ENCODE measurements around the gene POU2AF1. TPM values are rescaled to one million over a fixed set of nuclear protein-coding genes. Genes with fewer than 3 reads are reported as not detected.
A peak's percentile ranks its signal among the peaks of the same experiment; 100 is the strongest.

POU2AF1 gene, protein sequence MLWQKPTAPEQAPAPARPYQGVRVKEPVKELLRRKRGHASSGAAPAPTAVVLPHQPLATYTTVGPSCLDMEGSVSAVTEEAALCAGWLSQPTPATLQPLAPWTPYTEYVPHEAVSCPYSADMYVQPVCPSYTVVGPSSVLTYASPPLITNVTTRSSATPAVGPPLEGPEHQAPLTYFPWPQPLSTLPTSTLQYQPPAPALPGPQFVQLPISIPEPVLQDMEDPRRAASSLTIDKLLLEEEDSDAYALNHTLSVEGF
- 0.25 TPM in 1 of 3 replicates, not detected in the others for total RNA-seq

DNA sequence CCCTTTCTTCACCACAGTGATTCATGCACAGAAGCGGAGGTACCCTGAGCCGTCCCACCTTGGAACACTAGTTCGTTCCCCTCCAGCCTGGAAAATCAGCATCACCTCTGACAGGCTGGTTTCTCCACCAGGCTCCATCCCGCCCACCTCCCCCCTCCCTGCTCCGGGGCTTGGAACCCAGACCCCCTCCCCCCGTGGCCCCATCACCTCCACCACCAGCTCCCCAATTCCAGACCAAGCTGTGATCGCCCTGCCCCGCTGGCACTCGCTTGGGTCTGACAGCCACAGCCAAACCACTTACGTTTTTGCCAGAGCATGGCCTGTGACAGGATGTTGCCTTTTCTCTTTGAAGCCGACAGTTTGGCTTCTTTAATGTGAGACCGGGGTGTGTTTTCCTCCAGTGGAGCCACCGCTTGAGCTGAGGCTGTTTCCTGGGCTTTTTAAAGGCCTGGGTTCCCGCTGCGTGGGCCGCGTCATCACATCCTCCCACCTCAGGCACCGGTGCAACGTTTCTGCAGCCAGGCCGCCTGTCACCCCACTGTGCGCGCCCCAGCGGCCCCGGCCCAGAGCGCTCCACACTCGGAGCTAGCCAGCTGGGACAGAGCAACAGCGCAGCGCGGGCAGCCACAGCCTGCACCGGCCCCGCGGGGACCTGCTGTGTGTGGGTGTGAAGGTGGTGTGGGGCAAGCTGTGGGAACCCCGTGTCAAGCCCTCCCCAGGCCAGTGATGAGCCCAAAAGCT is at the start of gene POU2AF1:
Gene POU2AF1, minus strand, starts transcription at position 415 of the 741 bp plus-strand sequence. Its CDS starts 98 bp downstream, at position 317.
- no peaks in the 10 kb centered on the region for H3K36me3 Mint-ChIP-seq
- H3K4me3 Mint-ChIP-seq: no peak within 1 kb of the TSS
- no peaks in the 10 kb centered on the region for H3K4me1 Mint-ChIP-seq
- H3K9me3 Mint-ChIP-seq: no peaks in the 10 kb centered on the region
- H3K27me3 Mint-ChIP-seq (ENCODE audit: low read depth): no peaks in the 10 kb centered on the region
- TF ChIP-seq, protein P1, sequence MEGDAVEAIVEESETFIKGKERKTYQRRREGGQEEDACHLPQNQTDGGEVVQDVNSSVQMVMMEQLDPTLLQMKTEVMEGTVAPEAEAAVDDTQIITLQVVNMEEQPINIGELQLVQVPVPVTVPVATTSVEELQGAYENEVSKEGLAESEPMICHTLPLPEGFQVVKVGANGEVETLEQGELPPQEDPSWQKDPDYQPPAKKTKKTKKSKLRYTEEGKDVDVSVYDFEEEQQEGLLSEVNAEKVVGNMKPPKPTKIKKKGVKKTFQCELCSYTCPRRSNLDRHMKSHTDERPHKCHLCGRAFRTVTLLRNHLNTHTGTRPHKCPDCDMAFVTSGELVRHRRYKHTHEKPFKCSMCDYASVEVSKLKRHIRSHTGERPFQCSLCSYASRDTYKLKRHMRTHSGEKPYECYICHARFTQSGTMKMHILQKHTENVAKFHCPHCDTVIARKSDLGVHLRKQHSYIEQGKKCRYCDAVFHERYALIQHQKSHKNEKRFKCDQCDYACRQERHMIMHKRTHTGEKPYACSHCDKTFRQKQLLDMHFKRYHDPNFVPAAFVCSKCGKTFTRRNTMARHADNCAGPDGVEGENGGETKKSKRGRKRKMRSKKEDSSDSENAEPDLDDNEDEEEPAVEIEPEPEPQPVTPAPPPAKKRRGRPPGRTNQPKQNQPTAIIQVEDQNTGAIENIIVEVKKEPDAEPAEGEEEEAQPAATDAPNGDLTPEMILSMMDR (IDR thresholded peaks at IDR 0.05; ENCODE audit: unreplicated experiment): no peak
- DNase-seq (ENCODE audit: low spot score in 2 of 2, unreplicated experiment in 2 of 2): no peak
- no peak within 1 kb of the TSS for H3K27ac Mint-ChIP-seq

DNA sequence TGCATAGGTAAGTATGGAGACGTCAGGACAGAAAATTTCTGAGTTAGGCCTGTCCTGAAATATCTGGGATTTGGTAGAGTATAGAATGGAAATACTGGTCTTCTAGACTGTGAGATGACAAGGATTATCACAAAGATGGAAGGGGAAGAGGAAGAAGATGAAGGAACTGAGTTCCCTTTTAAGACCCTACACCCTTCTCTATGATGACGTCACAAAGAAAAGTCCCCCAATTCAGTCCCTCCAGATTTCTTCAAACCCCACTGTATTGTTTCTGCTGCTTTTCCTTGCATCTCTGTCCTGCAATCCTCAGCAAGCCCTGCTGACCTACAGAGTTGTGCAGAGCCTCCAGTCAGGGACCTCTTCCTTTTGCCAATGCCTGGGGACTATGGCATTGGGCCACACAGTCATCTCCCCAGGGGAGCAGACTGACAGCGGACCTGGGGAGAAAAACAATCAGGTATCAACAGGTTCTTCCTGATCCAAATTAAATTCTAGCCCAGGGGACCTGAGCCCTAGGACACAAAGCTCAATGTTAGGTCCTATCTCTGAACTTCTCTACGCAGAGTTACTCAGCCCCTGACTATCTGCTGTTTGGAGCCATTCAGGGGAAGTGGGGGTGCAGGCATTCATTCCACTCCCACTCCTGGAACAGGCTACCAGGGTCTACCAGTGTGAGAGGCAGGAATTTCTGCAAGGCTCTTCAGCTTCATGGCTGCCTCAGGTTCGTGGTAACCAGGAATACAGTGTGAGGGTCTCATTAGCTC is 49.2 kb upstream of the POU2AF1 start:
- TF ChIP-seq, protein P1 (IDR thresholded peaks at IDR 0.05; ENCODE audit: unreplicated experiment): no peak
- Mint-ChIP-seq H3K27ac (no peak overlapping the region), H3K4me1 (peaks cover 39% of the 10 kb centered on the region), H3K4me3 (no peak overlapping the region), H3K36me3 (no peaks in the 10 kb centered on the region), H3K27me3 (ENCODE audit: low read depth) (peaks cover 22% of the 10 kb centered on the region), H3K9me3 (no peaks in the 10 kb centered on the region)
- DNase-seq (ENCODE audit: low spot score in 2 of 2, unreplicated experiment in 2 of 2): no peak

DNA sequence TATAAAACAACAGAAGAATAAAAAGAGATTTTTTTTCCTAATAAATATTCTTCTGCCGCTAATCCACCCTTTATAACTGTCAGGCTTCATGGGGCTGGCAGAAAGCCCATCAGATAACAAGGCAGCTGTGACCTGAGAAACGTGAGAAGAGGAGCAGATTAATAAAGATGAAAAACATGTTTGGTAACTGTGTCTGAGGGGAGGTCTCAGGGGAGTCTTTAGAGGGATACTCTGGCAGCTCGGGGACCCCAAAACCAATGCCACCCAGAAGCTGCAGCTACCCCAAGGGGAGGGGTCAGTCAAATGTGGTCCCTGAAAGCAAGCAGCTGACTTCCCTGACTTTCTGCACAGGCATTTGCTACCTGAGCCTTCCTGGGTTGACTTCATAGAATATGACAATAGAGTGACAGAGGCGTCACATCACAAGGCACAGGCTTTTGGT is 48.4 kb upstream of the POU2AF1 start:
- Mint-ChIP-seq H3K36me3 (no peaks in the 10 kb centered on the region), H3K4me3 (peak overlapping the region; percentile 2)
- TF ChIP-seq, protein P1 (IDR thresholded peaks at IDR 0.05; ENCODE audit: unreplicated experiment): no peak

DNA sequence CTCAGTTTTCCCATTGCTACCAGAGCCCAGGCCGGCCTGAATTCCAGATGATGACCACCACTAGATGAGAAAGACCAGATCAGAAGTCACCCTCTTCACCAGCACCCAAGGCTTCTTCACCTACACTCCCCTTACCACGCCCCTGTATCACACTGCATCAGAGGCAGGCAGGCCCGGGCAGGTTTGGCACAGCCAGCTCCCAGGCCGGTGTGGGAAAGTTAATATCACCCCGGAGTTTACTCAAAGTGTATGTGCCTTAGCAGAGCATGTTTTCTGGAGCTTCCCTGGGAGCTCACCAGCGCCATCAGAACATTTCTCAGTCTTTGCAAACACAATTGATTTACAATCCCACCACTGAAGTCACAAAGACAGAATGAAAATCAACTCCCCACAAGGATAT is 47.5 kb upstream of the POU2AF1 start:
- TF ChIP-seq, protein P1 (IDR thresholded peaks at IDR 0.05; ENCODE audit: unreplicated experiment): no peak
- peaks cover 39% of the 10 kb centered on the region for H3K4me1 Mint-ChIP-seq
- H3K9me3 Mint-ChIP-seq: no peaks in the 10 kb centered on the region
- H3K36me3 Mint-ChIP-seq: no peaks in the 10 kb centered on the region
- no peak overlapping the region for H3K4me3 Mint-ChIP-seq
- no peak for DNase-seq (ENCODE audit: low spot score in 2 of 2, unreplicated experiment in 2 of 2)
- peak overlapping the region; percentile 24 for H3K27ac Mint-ChIP-seq
- peaks cover 20% of the 10 kb centered on the region for H3K27me3 Mint-ChIP-seq (ENCODE audit: low read depth)

More for the DNA sequence above, 48.4 kb upstream of the POU2AF1 start:
- peaks cover 39% of the 10 kb centered on the region for H3K4me1 Mint-ChIP-seq
- no peaks in the 10 kb centered on the region for H3K9me3 Mint-ChIP-seq
- peaks cover 24% of the 10 kb centered on the region for H3K27me3 Mint-ChIP-seq (ENCODE audit: low read depth)
- H3K27ac Mint-ChIP-seq: peak overlapping the region; percentile 47
- peak in 1 of 2 experiments; percentile 73 for DNase-seq (ENCODE audit: low spot score in 2 of 2, unreplicated experiment in 2 of 2)

DNA sequence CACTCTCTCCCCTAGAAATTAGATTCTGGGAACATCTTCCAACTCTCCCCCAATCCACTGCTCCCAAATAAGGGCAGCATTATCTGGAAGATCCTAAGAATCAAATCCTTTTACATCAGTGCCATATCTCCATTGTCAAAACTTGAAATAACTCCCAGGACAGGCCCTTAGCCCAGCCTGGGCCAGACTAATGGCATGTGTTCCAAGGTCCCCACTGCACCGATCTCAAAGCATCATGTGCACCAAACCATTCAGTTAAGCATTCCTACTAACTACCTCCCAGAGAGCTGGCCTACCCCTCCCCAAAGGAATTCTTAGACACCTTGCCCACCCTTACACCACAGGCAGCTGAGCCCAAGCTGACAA is 44.2 kb upstream of the POU2AF1 start:
- no peak for DNase-seq (ENCODE audit: low spot score in 2 of 2, unreplicated experiment in 2 of 2)
- no peaks in the 10 kb centered on the region for H3K36me3 Mint-ChIP-seq
- H3K27ac Mint-ChIP-seq: no peak overlapping the region
- TF ChIP-seq, protein P1 (IDR thresholded peaks at IDR 0.05; ENCODE audit: unreplicated experiment): no peak
- H3K4me1 Mint-ChIP-seq: peaks cover 35% of the 10 kb centered on the region
- H3K27me3 Mint-ChIP-seq (ENCODE audit: low read depth): peaks cover 12% of the 10 kb centered on the region
- H3K4me3 Mint-ChIP-seq: no peak overlapping the region
- no peaks in the 10 kb centered on the region for H3K9me3 Mint-ChIP-seq
